ENCODE data around the gene MAPT.
A peak's percentile ranks its signal among the peaks of the same experiment; 100 is the strongest.

MAPT gene

GRCh38 chr17:45965812-45966211 is 71.5 kb downstream of the MAPT start:
- H4K20me1 ChIP-seq = no peaks in the 10 kb centered on the region
- no peaks in the 10 kb centered on the region for H3K4me1 ChIP-seq
- no peak overlapping the region for H3K9ac ChIP-seq
- TF ChIP-seq Cebpa-rat (IDR thresholded peaks at IDR 0.05) = no peak
- no peak overlapping the region for H3K27ac ChIP-seq
- no peaks in the 10 kb centered on the region for H3K36me3 ChIP-seq
- H3K4me2 ChIP-seq = no peak overlapping the region
- H3K9me3 ChIP-seq (replicated peaks in 1 of 11) = peaks cover 0 to 5% (median 0%) of the 10 kb centered on the region in 11 experiments; a peak in 3 of 22 replicates
- no peaks in the 10 kb centered on the region for H3K27me3 ChIP-seq
- H3K4me3 ChIP-seq = no peak overlapping the region

GRCh38 chr17:45966606-45967280 is 72.4 kb downstream of the MAPT start:
- H3K27me3 ChIP-seq = no peaks in the 10 kb centered on the region
- H3K4me2 ChIP-seq = no peak overlapping the region
- H3K27ac ChIP-seq = no peak overlapping the region
- H3K4me1 ChIP-seq = no peaks in the 10 kb centered on the region
- H4K20me1 ChIP-seq = no peaks in the 10 kb centered on the region
- H3K9ac ChIP-seq = no peak overlapping the region
- no peaks in the 10 kb centered on the region for H3K36me3 ChIP-seq
- no peak overlapping the region for H3K4me3 ChIP-seq
- TF ChIP-seq Cebpa-rat (IDR thresholded peaks at IDR 0.05) = no peak
- H3K9me3 ChIP-seq (replicated peaks in 1 of 11) = peaks cover 0 to 12% (median 6%) of the 10 kb centered on the region in 11 experiments; a peak in 16 of 22 replicates

- TF ChIP-seq Cebpa-rat (IDR thresholded peaks at IDR 0.05) = no peak
- Histone ChIP-seq H3K4me2 (no peak overlapping the region), H3K9ac (no peak overlapping the region), H3K36me3 (no peaks in the 10 kb centered on the region), H3K27me3 (no peaks in the 10 kb centered on the region), H3K4me1 (peaks cover 0 to 4% (median under 1%) of the 10 kb centered on the region in 10 experiments; a peak in 6 of 20 replicates), H4K20me1 (no peaks in the 10 kb centered on the region), H3K27ac (no peak overlapping the region), H3K9me3 (replicated peaks in 1 of 11) (peaks cover 0 to 18% (median 12%) of the 10 kb centered on the region in 11 experiments; a peak in 17 of 22 replicates), H3K4me3 (no peak overlapping the region)
Observed at GRCh38 chr17:45967378-45967777, 73.0 kb downstream of the MAPT start.

- H3K36me3 ChIP-seq = no peaks in the 10 kb centered on the region
- peaks cover 0 to 20% (median 16%) of the 10 kb centered on the region in 11 experiments; a peak in 17 of 22 replicates for H3K9me3 ChIP-seq (replicated peaks in 1 of 11)
- no peak overlapping the region for H3K4me3 ChIP-seq
- H4K20me1 ChIP-seq = no peaks in the 10 kb centered on the region
- no peak overlapping the region for H3K27ac ChIP-seq
- TF ChIP-seq Cebpa-rat (IDR thresholded peaks at IDR 0.05) = no peak
- no peak overlapping the region for H3K4me2 ChIP-seq
- H3K27me3 ChIP-seq = no peaks in the 10 kb centered on the region
- no peak overlapping the region for H3K9ac ChIP-seq
- peaks cover 0 to 17% (median 13%) of the 10 kb centered on the region in 10 experiments; a peak in 16 of 20 replicates for H3K4me1 ChIP-seq
Observed at GRCh38 chr17:45968732-45969131, 74.4 kb downstream of the MAPT start.

- Histone ChIP-seq H3K4me2 (no peak overlapping the region), H3K36me3 (no peaks in the 10 kb centered on the region)
Observed at GRCh38 chr17:45969726-45970125, 75.4 kb downstream of the MAPT start.

GRCh38 chr17:45970659-45971058 is 76.3 kb downstream of the MAPT start:
- Histone ChIP-seq H3K4me3 (no peak overlapping the region), H3K27me3 (no peaks in the 10 kb centered on the region), H3K9ac (no peak overlapping the region), H3K4me1 (peaks cover 13 to 36% (median 32%) of the 10 kb centered on the region in 10 experiments), H3K36me3 (no peaks in the 10 kb centered on the region), H4K20me1 (peaks cover 0 to 7% (median 0%) of the 10 kb centered on the region in 11 experiments; a peak in 2 of 22 replicates), H3K9me3 (replicated peaks in 1 of 11) (peaks cover 0 to 20% (median 16%) of the 10 kb centered on the region in 11 experiments; a peak in 17 of 22 replicates), H3K27ac (no peak overlapping the region), H3K4me2 (no peak overlapping the region)
- TF ChIP-seq Cebpa-rat (IDR thresholded peaks at IDR 0.05) = no peak

More at GRCh38 chr17:45969726-45970125, 75.4 kb downstream of the MAPT start:
- Histone ChIP-seq H3K4me1 (peaks cover 4 to 27% (median 23%) of the 10 kb centered on the region in 10 experiments), H3K9me3 (replicated peaks in 1 of 11) (peaks cover 0 to 20% (median 16%) of the 10 kb centered on the region in 11 experiments; a peak in 17 of 22 replicates), H4K20me1 (peaks cover 0 to 3% (median 0%) of the 10 kb centered on the region in 11 experiments; a peak in 1 of 22 replicates), H3K4me3 (no peak overlapping the region), H3K9ac (no peak overlapping the region), H3K27ac (no peak overlapping the region), H3K27me3 (no peaks in the 10 kb centered on the region)
- no peak for TF ChIP-seq Cebpa-rat (IDR thresholded peaks at IDR 0.05)

GRCh38 chr17:45971698-45972141 is 77.4 kb downstream of the MAPT start:
- no peak overlapping the region for H3K27ac ChIP-seq
- peaks cover 0 to 20% (median 16%) of the 10 kb centered on the region in 11 experiments; a peak in 17 of 22 replicates for H3K9me3 ChIP-seq (replicated peaks in 1 of 11)
- no peak overlapping the region; a peak in 1 of 22 replicates for H3K4me2 ChIP-seq
- H3K4me1 ChIP-seq = peaks cover 23 to 47% (median 43%) of the 10 kb centered on the region in 10 experiments
- H3K27me3 ChIP-seq = no peaks in the 10 kb centered on the region
- peaks cover 0 to 7% (median 0%) of the 10 kb centered on the region in 11 experiments; a peak in 2 of 22 replicates for H4K20me1 ChIP-seq
- no peak overlapping the region for H3K9ac ChIP-seq
- no peaks in the 10 kb centered on the region for H3K36me3 ChIP-seq
- H3K4me3 ChIP-seq = no peak overlapping the region
- TF ChIP-seq Cebpa-rat (IDR thresholded peaks at IDR 0.05) = no peak

- peak overlapping the region in 9 of 11 experiments; percentile 72 to 98 (median 94); a peak in 18 of 22 replicates for H3K4me2 ChIP-seq
- no peak for TF ChIP-seq Cebpa-rat (IDR thresholded peaks at IDR 0.05)
- H3K9me3 ChIP-seq (replicated peaks in 1 of 11) = peaks cover 0 to 20% (median 16%) of the 10 kb centered on the region in 11 experiments; a peak in 17 of 22 replicates
- H3K36me3 ChIP-seq = no peaks in the 10 kb centered on the region
- H3K27ac ChIP-seq = no peak overlapping the region
- H3K9ac ChIP-seq = no peak overlapping the region
- no peak overlapping the region for H3K4me3 ChIP-seq
- H3K27me3 ChIP-seq = no peaks in the 10 kb centered on the region
- peaks cover 23 to 55% (median 51%) of the 10 kb centered on the region in 10 experiments for H3K4me1 ChIP-seq
- peaks cover 0 to 7% (median 0%) of the 10 kb centered on the region in 11 experiments; a peak in 2 of 22 replicates for H4K20me1 ChIP-seq
Observed at GRCh38 chr17:45972531-45972930, 78.2 kb downstream of the MAPT start.

- H4K20me1 ChIP-seq = peaks cover 0 to 7% (median 0%) of the 10 kb centered on the region in 11 experiments; a peak in 2 of 22 replicates
- TF ChIP-seq Cebpa-rat (IDR thresholded peaks at IDR 0.05) = no peak
- no peak overlapping the region for H3K4me3 ChIP-seq
- peaks cover 23 to 62% (median 56%) of the 10 kb centered on the region in 10 experiments for H3K4me1 ChIP-seq
- peak overlapping the region in 4 of 11 experiments; percentile 61 to 72 (median 66); a peak in 4 of 22 replicates for H3K27ac ChIP-seq
- H3K4me2 ChIP-seq = peak overlapping the region in 9 of 11 experiments; percentile 72 to 98 (median 94); a peak in 18 of 22 replicates
- peaks cover 0 to 20% (median 16%) of the 10 kb centered on the region in 11 experiments; a peak in 17 of 22 replicates for H3K9me3 ChIP-seq (replicated peaks in 1 of 11)
- no peaks in the 10 kb centered on the region for H3K27me3 ChIP-seq
- no peaks in the 10 kb centered on the region for H3K36me3 ChIP-seq
- no peak overlapping the region for H3K9ac ChIP-seq
Observed at GRCh38 chr17:45973099-45973780, 78.9 kb downstream of the MAPT start.

Data from BLaER1 treated with 17β-estradiol and CSF1 and Interleukin-3, amounts not matched to agents 10 nM and 100 nM (cell line).